Astrocyte (in vitro differentiated cells and primary cell): ENCODE measurements around the gene HOXA7. TPM values are rescaled to one million over a fixed set of nuclear protein-coding genes. Genes with fewer than 3 reads are reported as not detected.

ENCODE experiments used
- DNase-seq: peaks from one replicate; pipeline ENCODE4 v3.0.0-alpha.2; 2010; ENCODE audit warnings: low read depth
- FAIRE-seq: peaks from 2 replicates; lab custom pipeline; 2011; peaks lifted over from hg19 to GRCh38; lab: Jason Lieb, UNC
- H2AFZ ChIP-seq: 2 replicates; pipeline ENCODE4 v1.6.0; 2012; ENCODE audit warnings: low read depth, low read length, inconsistent platforms
- H3K27ac ChIP-seq: 2 replicates; pipeline ENCODE4 v1.5.1; 2011; ENCODE audit warnings: low read depth, low read length, inconsistent platforms
- H3K27me3 ChIP-seq: 2 replicates; pipeline ENCODE4 v1.6.0; 2011; ENCODE audit warnings: low read length, inconsistent platforms; ENCODE audit not compliant: insufficient read depth
- H3K36me3 ChIP-seq: 2 replicates; pipeline ENCODE4 v1.5.1; 2011; ENCODE audit warnings: low read length, inconsistent platforms; ENCODE audit not compliant: insufficient read depth
- H3K4me1 ChIP-seq: 2 replicates; pipeline ENCODE4 v1.5.1; 2011; ENCODE audit warnings: low read length, inconsistent platforms; ENCODE audit not compliant: insufficient read depth
- H3K4me2 ChIP-seq: 2 replicates; pipeline ENCODE4 v1.6.0; 2012; ENCODE audit warnings: low read length, inconsistent platforms
- H3K4me3 ChIP-seq: 2 replicates; pipeline ENCODE4 v1.5.1; 2011; ENCODE audit warnings: low read depth, mild to moderate bottlenecking, low read length, inconsistent platforms; ENCODE audit not compliant: insufficient read depth
- H3K79me2 ChIP-seq: 2 replicates; pipeline ENCODE4 v1.6.0; 2012; ENCODE audit warnings: mild to moderate bottlenecking, low read length, inconsistent platforms; ENCODE audit not compliant: insufficient read depth
- H3K9ac ChIP-seq: 2 replicates; pipeline ENCODE4 v1.6.0; 2012; ENCODE audit warnings: mild to moderate bottlenecking, low read length, inconsistent platforms
- H3K9me3 ChIP-seq: 2 replicates; pipeline ENCODE4 v1.5.1; 2012; ENCODE audit warnings: low read depth, mild to moderate bottlenecking, low read length, inconsistent platforms; ENCODE audit not compliant: insufficient read depth
- H4K20me1 ChIP-seq: 2 replicates; pipeline ENCODE4 v1.6.0; 2012; ENCODE audit warnings: low read length, inconsistent platforms; ENCODE audit not compliant: insufficient read depth
- H3K27ac Mint-ChIP-seq: one replicate; pipeline ENCODE4 v1.8.0; 2021; ENCODE audit warnings: mild to moderate bottlenecking, mixed read lengths; ENCODE audit not compliant: unreplicated experiment
- H3K27me3 Mint-ChIP-seq: one replicate; pipeline ENCODE4 v1.8.0; 2021; ENCODE audit warnings: low read depth, mixed read lengths; ENCODE audit not compliant: unreplicated experiment
- H3K36me3 Mint-ChIP-seq: one replicate; pipeline ENCODE4 v1.8.0; 2021; ENCODE audit warnings: low read depth, mixed read lengths; ENCODE audit not compliant: unreplicated experiment
- H3K4me1 Mint-ChIP-seq: one replicate; pipeline ENCODE4 v1.8.0; 2021; ENCODE audit warnings: low read depth, mixed read lengths; ENCODE audit not compliant: unreplicated experiment
- H3K4me3 Mint-ChIP-seq: one replicate; pipeline ENCODE4 v1.8.0; 2021; ENCODE audit warnings: mild to moderate bottlenecking, moderate library complexity, mixed read lengths; ENCODE audit not compliant: unreplicated experiment
- H3K9me3 Mint-ChIP-seq: one replicate; pipeline ENCODE4 v1.8.0; 2021; ENCODE audit warnings: mild to moderate bottlenecking, mixed read lengths; ENCODE audit not compliant: unreplicated experiment
- EZH2 ChIP-seq: IDR thresholded peaks from 2 replicates; pipeline ENCODE4 v1.6.1; 2012; ENCODE audit warnings: mild to moderate bottlenecking, low read length, inconsistent platforms; ENCODE audit not compliant: insufficient read depth
- total RNA-seq: library from RNA; stranded (reverse); gene quantifications from 2 replicates; pipeline ENCODE4 v1.2.1, GENCODE V29; 2021
- TF ChIP-seq, protein P1 (sequence below): IDR thresholded peaks from 2 replicates; pipeline ENCODE4 v1.5.1; 2011; ENCODE audit warnings: low read depth, mild to moderate bottlenecking, inconsistent platforms, low read length, moderate library complexity; ENCODE audit not compliant: insufficient read depth

Gene HOXA7
- total RNA-seq, 1 donor from 2014 or later: not detected

DNA sequence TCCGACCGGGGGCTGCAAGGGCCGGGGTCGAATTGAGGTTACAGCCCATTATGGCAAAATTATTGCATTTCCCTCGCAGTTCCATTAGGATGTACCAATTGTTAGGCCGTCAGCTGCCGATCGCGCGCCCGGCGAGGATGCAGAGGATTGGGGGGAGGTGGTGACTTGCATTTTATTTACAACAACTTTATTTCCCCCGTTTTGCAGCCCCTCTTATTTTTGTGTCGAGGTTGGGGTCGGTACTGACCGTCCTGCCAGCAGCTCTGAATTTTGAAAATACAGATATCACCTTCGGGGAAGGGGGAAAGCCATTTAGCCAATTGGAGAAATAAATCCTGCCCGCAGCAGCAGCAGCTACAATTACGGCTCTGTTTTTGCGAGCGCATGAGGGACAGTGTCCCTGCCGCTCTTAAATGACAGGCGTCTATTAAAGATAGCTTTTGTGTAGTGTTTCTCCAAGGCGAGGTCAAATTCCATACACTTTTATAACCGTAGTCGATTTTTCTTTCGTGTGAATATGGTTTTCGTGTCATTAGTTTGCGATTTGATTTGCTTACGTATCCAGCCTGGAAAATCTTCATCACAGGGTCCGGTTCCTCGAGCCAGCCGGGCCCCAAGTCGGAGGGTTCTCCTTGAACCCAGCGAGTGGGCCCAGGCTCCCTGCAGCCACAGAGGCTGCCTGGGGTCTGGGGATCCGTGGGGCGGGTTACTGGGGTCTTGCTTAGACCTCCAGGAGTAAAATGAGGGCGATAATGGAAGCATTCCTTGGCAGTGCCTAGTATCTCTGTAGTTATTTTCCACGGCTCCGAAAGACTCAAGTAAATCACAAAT lies 12.3 kb downstream of the HOXA7 start:
- H2AFZ ChIP-seq: no peak overlapping the region
- Mint-ChIP-seq H3K4me1 (no peaks in the 10 kb centered on the region), H3K9me3 (peaks cover 49% of the 10 kb centered on the region), H3K27me3 (peaks cover 84% of the 10 kb centered on the region), H3K36me3 (peaks cover 3% of the 10 kb centered on the region), H3K4me3 (no peak overlapping the region), H3K27ac (peak overlapping the region; percentile 34)
- FAIRE-seq (no peak), DNase-seq (no peak)
- no peak overlapping the region for H3K9ac ChIP-seq
- peaks cover 96% of the 10 kb centered on the region for H3K27me3 ChIP-seq
- H3K79me2 ChIP-seq: no peaks in the 10 kb centered on the region
- H3K4me1 ChIP-seq: no peaks in the 10 kb centered on the region
- H3K4me3 ChIP-seq: no peak overlapping the region
- peaks cover 2% of the 10 kb centered on the region for H4K20me1 ChIP-seq
- H3K27ac ChIP-seq: no peak overlapping the region
- H3K9me3 ChIP-seq: peaks cover 18% of the 10 kb centered on the region
- TF ChIP-seq EZH2: no peak
- TF ChIP-seq, protein P1, sequence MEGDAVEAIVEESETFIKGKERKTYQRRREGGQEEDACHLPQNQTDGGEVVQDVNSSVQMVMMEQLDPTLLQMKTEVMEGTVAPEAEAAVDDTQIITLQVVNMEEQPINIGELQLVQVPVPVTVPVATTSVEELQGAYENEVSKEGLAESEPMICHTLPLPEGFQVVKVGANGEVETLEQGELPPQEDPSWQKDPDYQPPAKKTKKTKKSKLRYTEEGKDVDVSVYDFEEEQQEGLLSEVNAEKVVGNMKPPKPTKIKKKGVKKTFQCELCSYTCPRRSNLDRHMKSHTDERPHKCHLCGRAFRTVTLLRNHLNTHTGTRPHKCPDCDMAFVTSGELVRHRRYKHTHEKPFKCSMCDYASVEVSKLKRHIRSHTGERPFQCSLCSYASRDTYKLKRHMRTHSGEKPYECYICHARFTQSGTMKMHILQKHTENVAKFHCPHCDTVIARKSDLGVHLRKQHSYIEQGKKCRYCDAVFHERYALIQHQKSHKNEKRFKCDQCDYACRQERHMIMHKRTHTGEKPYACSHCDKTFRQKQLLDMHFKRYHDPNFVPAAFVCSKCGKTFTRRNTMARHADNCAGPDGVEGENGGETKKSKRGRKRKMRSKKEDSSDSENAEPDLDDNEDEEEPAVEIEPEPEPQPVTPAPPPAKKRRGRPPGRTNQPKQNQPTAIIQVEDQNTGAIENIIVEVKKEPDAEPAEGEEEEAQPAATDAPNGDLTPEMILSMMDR: no peak
- peak overlapping the region; percentile 80 for H3K4me2 ChIP-seq
- no peaks in the 10 kb centered on the region for H3K36me3 ChIP-seq

DNA sequence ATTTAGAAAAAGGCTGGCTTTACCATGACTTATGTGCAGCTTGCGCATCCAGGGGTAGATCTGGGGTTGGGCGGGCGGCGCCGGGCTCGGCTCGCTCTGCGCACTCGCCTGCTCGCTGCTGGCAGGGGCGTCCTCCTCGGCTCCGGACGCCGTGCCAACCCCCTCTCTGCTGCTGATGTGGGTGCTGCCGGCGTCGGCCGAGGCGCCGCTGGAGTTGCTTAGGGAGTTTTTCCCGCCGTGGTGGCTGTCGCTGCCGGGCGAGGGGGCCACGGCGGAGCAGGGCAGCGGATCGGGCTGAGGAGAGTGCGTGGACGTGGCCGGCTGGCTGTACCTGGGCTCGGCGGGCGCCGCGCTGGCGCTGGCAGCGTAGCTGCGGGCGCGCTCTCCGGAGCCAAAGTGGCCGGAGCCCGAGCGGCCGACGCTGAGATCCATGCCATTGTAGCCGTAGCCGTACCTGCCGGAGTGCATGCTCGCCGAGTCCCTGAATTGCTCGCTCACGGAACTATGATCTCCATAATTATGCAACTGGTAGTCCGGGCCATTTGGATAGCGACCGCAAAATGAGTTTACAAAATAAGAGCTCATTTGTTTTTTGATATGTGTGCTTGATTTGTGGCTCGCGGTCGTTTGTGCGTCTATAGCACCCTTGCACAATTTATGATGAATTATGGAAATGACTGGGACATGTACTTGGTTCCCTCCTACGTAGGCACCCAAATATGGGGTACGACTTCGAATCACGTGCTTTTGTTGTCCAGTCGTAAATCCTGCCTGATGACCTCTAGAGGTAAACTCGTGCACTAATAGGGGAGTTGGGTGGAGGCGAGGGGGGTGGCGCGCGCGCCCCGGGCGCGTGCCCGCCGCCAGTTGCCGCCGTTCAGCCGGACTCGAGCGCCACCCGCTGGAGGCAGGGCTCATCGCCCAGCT lies 13.2 kb downstream of the HOXA7 start, which contains the start of gene HOXA5:
Gene HOXA5 (minus strand): TSS at position 659 of the 927 bp plus-strand sequence. CDS start 74 bp downstream, at position 585.
- peak within 1 kb of the TSS; percentile 63 for H3K9ac ChIP-seq

More for the DNA sequence above, 13.2 kb downstream of the HOXA7 start, which contains the start of gene HOXA5:
- peaks cover 52% of the 10 kb centered on the region for H3K9me3 Mint-ChIP-seq
- no peaks in the 10 kb centered on the region for H3K4me1 ChIP-seq
- peak within 1 kb of the TSS; percentile 61 for H3K4me3 ChIP-seq
- FAIRE-seq: no peak
- no peaks in the 10 kb centered on the region for H3K79me2 ChIP-seq
- no peak within 1 kb of the TSS for H3K4me3 Mint-ChIP-seq
- H3K9me3 ChIP-seq: peaks cover 15% of the 10 kb centered on the region
- peaks cover 2% of the 10 kb centered on the region for H4K20me1 ChIP-seq
- peak within 1 kb of the TSS; percentile 34 for H3K27ac Mint-ChIP-seq
- peaks cover 3% of the 10 kb centered on the region for H3K36me3 Mint-ChIP-seq
- H3K27ac ChIP-seq: no peak within 1 kb of the TSS
- peaks cover 85% of the 10 kb centered on the region for H3K27me3 Mint-ChIP-seq
- no peaks in the 10 kb centered on the region for H3K4me1 Mint-ChIP-seq
- peaks cover 96% of the 10 kb centered on the region for H3K27me3 ChIP-seq
- DNase-seq: peak; percentile 92
- H3K36me3 ChIP-seq: no peaks in the 10 kb centered on the region
- TF ChIP-seq, protein P1: peak; percentile 19
- no peak for TF ChIP-seq EZH2
- H3K4me2 ChIP-seq: peak within 1 kb of the TSS; percentile 80
- peak within 1 kb of the TSS; percentile 56 for H2AFZ ChIP-seq
